Transverse colon (tissue), 4 donors: ENCODE measurements around the gene FANCL. TPM values are rescaled to one million over a fixed set of nuclear protein-coding genes. Genes with fewer than 3 reads are reported as not detected.
"Not testable (repeated sequence)": the region's sequence is repeated elsewhere in the genome, so short reads cannot be mapped to it uniquely, and the experiment has no call there.

ENCODE experiments used
- DNase-seq: peaks from one replicate; pipeline ENCODE4 v3.0.0-alpha.2; 2019
- H3K27ac ChIP-seq, 4 donors: fragments of 200-600 bp; sonication (generic); 2 replicates each; pipeline ENCODE4 v1.5.1; 2016 to 2018; ENCODE audit warnings: inconsistent platforms in 4 of 4
- H3K27me3 ChIP-seq: fragments of 200-600 bp; sonication (generic); 2 replicates; pipeline ENCODE4 v1.5.1; 2017; ENCODE audit warnings: inconsistent platforms
- H3K36me3 ChIP-seq, 4 donors: fragments of 200-600 bp; sonication (generic); 2 replicates each; pipeline ENCODE4 v1.5.1; 2017 to 2019; ENCODE audit warnings: inconsistent platforms in 4 of 4
- H3K4me1 ChIP-seq, 4 donors: fragments of 200-600 bp; sonication (generic); 2 replicates each; pipeline ENCODE4 v1.5.1; 2017 to 2020; ENCODE audit warnings: inconsistent platforms in 4 of 4
- H3K4me3 ChIP-seq, 4 donors: fragments of 200-600 bp; sonication (generic); 1 replicate in 1 of 4; 2 replicates in 3 of 4; pipeline versions ENCODE4 v1.5.1 to v1.6.1; 2017 to 2019; ENCODE audit warnings: inconsistent platforms in 4 of 4
- H3K9me3 ChIP-seq, 2 donors: fragments of 200-600 bp; sonication (generic); 2 replicates each; pipeline ENCODE4 v1.5.1; 2017 to 2019; ENCODE audit warnings: inconsistent platforms in 2 of 2
- EP300 ChIP-seq: sonication (generic); formaldehyde crosslinking; IDR thresholded peaks from one replicate; pipeline ENCODE4 v1.6.1; 2017; ENCODE audit warnings: antibody characterized with exemption, low read depth
- POLR2A ChIP-seq: fragments of 450-650 bp; IDR thresholded peaks from one replicate; pipeline ENCODE4 v1.6.1; 2016; ENCODE audit warnings: antibody characterized with exemption, mild to moderate bottlenecking, moderate library complexity
- POLR2AphosphoS5 ChIP-seq, 3 donors: sonication (generic); formaldehyde crosslinking; IDR thresholded peaks; one replicate each; pipeline ENCODE4 v1.6.1; 2016; ENCODE audit warnings: antibody characterized with exemption in 3 of 3
- WGBS, 2 donors: methylation state at CpG; one replicate each; pipeline ENCODE4 v1.1.5; 2018; ENCODE audit warnings: low coverage in 1 of 2; 5-methylcytosine and 5-hydroxymethylcytosine counted together
- in situ Hi-C, 4 donors: fragments of 200-750 bp; cut with MboI; loops; one replicate each; pipeline versions ENCODE4 v1.15.0 to v1.15.1; 2017; ENCODE audit warnings: low sequenced_read_pairs in 3 of 4, low pct_ligation_motif_present in 1 of 4, low pct_unique_long_range_greater_than_20kb in 1 of 4
- intact Hi-C: fragments of 100-400 bp; cut with DNase I; formaldehyde crosslinking; loops from one replicate; pipeline ENCODE4 v1.15.1; 2023; ENCODE audit warnings: low total_unique reads
- total RNA-seq, 4 donors: library from RNA; depleted of rRNA; stranded (reverse); fragments of >200 nt; gene quantifications; one replicate each; pipeline ENCODE4 v1.1.0, GENCODE V29; 2016
- TF ChIP-seq, protein P1 (sequence below), 5 experiments: fragments of 200-600 bp in 3 of 5; fragments of 450-650 bp in 2 of 5; sonication (generic) in 3 of 5; IDR thresholded peaks; 1 replicate in 2 of 5; 2 replicates in 3 of 5; pipeline ENCODE4 v1.5.1; 2016 to 2017; ENCODE audit warnings: antibody characterized with exemption in 5 of 5, inconsistent platforms in 3 of 5, mild to moderate bottlenecking in 2 of 5, moderate library complexity in 1 of 5

Gene FANCL
- total RNA-seq, 4 donors from 2014 or later: 11.2 to 33.4 (median 25.6) TPM

DNA sequence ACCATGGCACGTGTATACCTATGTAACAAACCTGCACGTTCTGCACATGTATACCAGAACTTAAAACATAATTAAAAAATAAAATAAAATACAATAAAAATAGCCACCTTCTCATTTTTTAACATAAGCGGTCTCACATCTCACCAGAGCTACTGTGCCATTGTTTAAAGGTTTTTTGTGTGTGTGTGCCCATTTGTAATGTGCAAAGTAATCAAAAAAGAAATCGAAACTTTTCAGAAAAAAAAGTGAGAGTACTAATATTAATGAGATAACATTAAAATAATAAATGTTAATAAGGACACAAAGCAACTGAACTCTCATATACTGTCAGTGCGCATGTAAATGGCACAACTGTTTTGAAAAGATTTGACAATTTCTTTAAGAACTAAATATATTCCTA, 60.5 kb downstream of the FANCL start:
- Histone ChIP-seq H3K9me3 (no peaks in the 10 kb centered on the region), H3K36me3 (no peaks in the 10 kb centered on the region), H3K4me3 (no peak overlapping the region), H3K27me3 (no peaks in the 10 kb centered on the region), H3K4me1 (no peaks in the 10 kb centered on the region), H3K27ac (no peak overlapping the region)
- no peak for DNase-seq
- TF ChIP-seq POLR2A (no peak), POLR2AphosphoS5 (IDR thresholded peaks at IDR 0.05) (no peak), EP300 (no peak)
- TF ChIP-seq, protein P1, sequence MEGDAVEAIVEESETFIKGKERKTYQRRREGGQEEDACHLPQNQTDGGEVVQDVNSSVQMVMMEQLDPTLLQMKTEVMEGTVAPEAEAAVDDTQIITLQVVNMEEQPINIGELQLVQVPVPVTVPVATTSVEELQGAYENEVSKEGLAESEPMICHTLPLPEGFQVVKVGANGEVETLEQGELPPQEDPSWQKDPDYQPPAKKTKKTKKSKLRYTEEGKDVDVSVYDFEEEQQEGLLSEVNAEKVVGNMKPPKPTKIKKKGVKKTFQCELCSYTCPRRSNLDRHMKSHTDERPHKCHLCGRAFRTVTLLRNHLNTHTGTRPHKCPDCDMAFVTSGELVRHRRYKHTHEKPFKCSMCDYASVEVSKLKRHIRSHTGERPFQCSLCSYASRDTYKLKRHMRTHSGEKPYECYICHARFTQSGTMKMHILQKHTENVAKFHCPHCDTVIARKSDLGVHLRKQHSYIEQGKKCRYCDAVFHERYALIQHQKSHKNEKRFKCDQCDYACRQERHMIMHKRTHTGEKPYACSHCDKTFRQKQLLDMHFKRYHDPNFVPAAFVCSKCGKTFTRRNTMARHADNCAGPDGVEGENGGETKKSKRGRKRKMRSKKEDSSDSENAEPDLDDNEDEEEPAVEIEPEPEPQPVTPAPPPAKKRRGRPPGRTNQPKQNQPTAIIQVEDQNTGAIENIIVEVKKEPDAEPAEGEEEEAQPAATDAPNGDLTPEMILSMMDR (IDR thresholded peaks at IDR 0.05): no peak
- in situ Hi-C loops: no loop called here
- intact Hi-C loops: no loop called here
- WGBS, 2 donors: 97 to 98% methylated on average over 4 to 5 of the region's 5 CpGs

DNA sequence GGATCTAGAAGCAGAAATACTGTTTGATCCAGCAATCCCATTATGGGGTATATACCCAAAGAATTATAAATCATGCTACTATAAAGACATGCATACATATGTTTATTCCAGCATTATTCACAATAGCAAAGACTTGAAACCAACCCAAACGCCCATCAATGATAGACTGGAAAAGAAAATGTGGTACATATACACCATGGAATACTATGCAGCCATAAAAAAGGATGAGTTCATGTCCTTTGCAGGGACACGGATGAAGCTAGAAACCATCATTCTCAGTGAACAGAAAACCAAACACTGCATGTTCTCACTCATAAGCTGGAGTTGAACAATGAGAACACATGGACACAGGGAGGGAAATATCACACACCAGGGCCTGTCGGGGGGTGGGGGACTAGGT, 61.0 kb downstream of the FANCL start:
- intact Hi-C loops, H3K9me3 ChIP-seq, H3K4me3 ChIP-seq, H3K36me3 ChIP-seq, in situ Hi-C loops, H3K4me1 ChIP-seq, DNase-seq, H3K27ac ChIP-seq, H3K27me3 ChIP-seq: not testable (repeated sequence)
- WGBS, 2 donors: 90 to 98% methylated on average over 2 to 3 of the region's 3 CpGs

DNA sequence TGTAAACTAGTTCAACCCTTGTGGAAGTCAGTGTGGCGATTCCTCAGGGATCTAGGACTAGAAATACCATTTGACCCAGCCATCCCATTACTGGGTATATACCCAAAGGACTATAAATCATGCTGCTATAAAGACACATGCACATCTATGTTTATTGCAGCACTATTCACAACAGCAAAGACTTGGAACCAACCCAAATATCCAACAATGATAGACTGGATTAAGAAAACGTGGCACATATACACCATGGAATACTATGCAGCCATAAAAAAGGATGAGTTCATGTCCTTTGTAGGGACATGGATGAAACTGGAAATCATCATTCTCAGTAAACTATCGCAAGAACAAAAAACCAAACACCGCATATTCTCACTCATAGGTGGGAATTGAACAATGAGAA, 63.9 kb downstream of the FANCL start:
- H3K36me3 ChIP-seq, H3K9me3 ChIP-seq, H3K27ac ChIP-seq, H3K4me3 ChIP-seq, H3K27me3 ChIP-seq, in situ Hi-C loops, DNase-seq, intact Hi-C loops, H3K4me1 ChIP-seq: not testable (repeated sequence)
- WGBS, 2 donors: 75% methylated on average over 2 of the region's 4 CpGs; no CpG with 5 or more reads in 1 of the 2 donors

DNA sequence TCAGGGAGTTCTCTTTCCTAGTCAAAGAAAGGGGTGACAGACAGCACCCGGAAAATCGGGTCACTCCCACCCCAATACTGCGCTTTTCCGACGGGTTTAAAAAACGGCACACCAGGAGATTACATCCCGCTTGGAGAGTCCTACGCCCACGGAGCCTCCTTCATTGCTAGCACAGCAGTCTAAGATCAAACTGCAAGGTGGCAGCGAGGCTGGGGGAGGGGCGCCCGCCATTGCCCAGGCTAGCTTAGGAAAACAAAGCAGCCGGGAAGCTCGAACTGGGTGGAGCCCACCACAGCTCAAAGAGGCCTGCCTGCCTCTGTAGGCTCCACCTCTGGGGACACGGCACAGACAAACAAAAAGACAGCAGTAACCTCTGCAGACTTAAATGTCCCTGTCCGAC, 69.3 kb downstream of the FANCL start:
- H3K9me3 ChIP-seq, H3K27ac ChIP-seq, DNase-seq, intact Hi-C loops, H3K4me3 ChIP-seq, H3K4me1 ChIP-seq, H3K27me3 ChIP-seq, in situ Hi-C loops, H3K36me3 ChIP-seq: not testable (repeated sequence)
- 95% methylated on average over 16 of the region's 16 CpGs; no CpG with 5 or more reads in 1 of the 2 donors for WGBS, 2 donors

DNA sequence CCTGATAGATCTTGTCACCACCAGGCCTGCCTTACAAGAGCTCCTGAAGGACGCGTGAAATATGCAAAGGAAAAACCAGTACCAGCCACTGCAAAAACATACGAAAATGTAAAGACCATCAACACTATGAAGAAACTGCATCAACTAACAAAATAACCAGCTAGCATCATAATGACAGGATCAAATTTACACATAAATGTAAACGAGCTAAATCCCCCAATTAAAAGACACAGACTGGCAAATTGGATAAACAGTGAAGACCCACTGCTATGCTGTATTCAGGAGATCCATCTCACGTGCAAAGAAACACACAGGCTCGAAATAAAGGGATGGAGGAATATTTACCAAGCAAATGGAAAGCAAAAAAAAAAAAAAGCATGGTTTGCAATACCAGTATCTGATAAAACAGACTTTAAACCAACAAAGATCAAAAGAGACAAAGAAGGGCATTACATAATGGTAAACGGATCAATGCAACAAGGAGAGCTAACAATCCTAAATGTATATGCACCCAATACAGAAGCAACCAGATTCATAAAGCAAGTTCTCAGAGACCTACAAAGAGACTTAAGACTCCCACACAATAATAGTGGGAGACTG, 70.7 kb downstream of the FANCL start:
- H3K27me3 ChIP-seq, in situ Hi-C loops, intact Hi-C loops, H3K4me3 ChIP-seq, H3K27ac ChIP-seq, H3K36me3 ChIP-seq, H3K4me1 ChIP-seq, DNase-seq, H3K9me3 ChIP-seq: not testable (repeated sequence)
- 95% methylated on average over 7 of the region's 7 CpGs for WGBS, 2 donors

DNA sequence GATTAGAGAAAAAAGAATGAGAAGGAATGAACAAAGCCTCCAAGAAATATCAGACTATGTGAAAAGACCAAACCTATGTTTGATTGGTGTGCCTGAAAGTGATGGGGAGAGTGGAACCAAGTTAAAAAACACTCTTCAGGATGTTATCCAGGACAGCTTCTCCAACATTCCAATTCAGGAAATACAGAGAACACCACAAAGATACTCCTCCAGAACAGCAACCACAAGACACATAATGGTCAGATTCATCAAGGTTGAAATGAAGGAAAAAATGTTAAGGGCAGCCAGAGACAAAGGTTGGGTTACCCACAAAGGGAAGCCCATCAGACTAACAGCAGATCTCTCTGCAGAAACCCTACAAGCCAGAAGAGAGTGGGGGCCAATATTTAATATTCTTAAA, 71.3 kb downstream of the FANCL start:
- H3K27me3 ChIP-seq, H3K4me1 ChIP-seq, intact Hi-C loops, DNase-seq, H3K27ac ChIP-seq, H3K4me3 ChIP-seq, in situ Hi-C loops, H3K36me3 ChIP-seq, H3K9me3 ChIP-seq: not testable (repeated sequence)

DNA sequence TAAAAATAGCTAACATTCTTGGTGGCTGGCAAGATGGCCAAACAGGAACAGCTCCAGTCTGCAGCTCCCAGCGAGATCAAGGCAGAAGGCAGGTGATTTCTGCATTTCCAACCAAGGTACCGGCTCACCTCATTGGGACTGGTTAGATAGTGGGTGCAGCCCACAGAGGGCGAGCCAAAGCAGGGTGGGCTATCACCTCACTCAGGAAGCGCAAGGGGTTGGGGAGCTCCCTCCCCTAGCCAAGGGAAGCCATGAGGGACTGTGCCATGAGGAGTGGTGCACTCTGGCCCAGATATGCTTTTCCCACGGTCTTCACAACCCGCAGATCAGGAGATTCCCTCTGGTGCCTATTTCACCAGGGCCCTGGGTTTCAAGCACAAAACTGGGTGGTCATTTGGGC, 73.0 kb downstream of the FANCL start:
- DNase-seq, H3K27me3 ChIP-seq, H3K27ac ChIP-seq, H3K9me3 ChIP-seq, H3K36me3 ChIP-seq, in situ Hi-C loops, H3K4me1 ChIP-seq, intact Hi-C loops, H3K4me3 ChIP-seq: not testable (repeated sequence)
- WGBS, 2 donors: 82 to 97% methylated on average over 1 to 6 of the region's 6 CpGs
